8988T (cell line): Measurements from ENCODE around the gene QPCT.
"Not testable (repeated sequence)": the region's sequence is repeated elsewhere in the genome, so short reads cannot be mapped to it uniquely, and the experiment has no call there.

Source experiments
- DNase-seq: peaks from one replicate; pipeline ENCODE4 v3.0.0; 2011

QPCT gene

GRCh38 chr2:37344453-37345361, at the start of gene QPCT:
TSS of gene QPCT (plus strand) at chr2:37344630. CDS start at chr2:37344732, 102 bp downstream.
- DNase-seq, result peak; percentile 76

- not testable (repeated sequence) for DNase-seq
Measured at GRCh38 chr2:37294858-37295257, 49.6 kb upstream of the QPCT start.

- DNase-seq, result no peak
Measured at GRCh38 chr2:37295469-37296073, 48.9 kb upstream of the QPCT start.

- no peak for DNase-seq
Measured at GRCh38 chr2:37297632-37298031, 46.8 kb upstream of the QPCT start.

GRCh38 chr2:37300146-37300545, 44.3 kb upstream of the QPCT start:
- no peak for DNase-seq

- DNase-seq, result no peak
Measured at GRCh38 chr2:37300578-37300977, 43.9 kb upstream of the QPCT start.

GRCh38 chr2:37301408-37301807, 43.0 kb upstream of the QPCT start:
- no peak for DNase-seq

- no peak for DNase-seq
Measured at GRCh38 chr2:37302701-37303252, 41.7 kb upstream of the QPCT start.

- no peak for DNase-seq
Measured at GRCh38 chr2:37306024-37306423, 38.4 kb upstream of the QPCT start.

GRCh38 chr2:37307500-37307899, 36.9 kb upstream of the QPCT start:
- no peak for DNase-seq

GRCh38 chr2:37315364-37315763, 29.1 kb upstream of the QPCT start:
- no peak for DNase-seq

GRCh38 chr2:37316181-37316580, 28.2 kb upstream of the QPCT start:
- DNase-seq, result no peak

- DNase-seq, result no peak
Measured at GRCh38 chr2:37317746-37318145, 26.7 kb upstream of the QPCT start.

GRCh38 chr2:37318401-37318800, 26.0 kb upstream of the QPCT start:
- DNase-seq, result no peak

- no peak for DNase-seq
Measured at GRCh38 chr2:37319754-37320609, 24.4 kb upstream of the QPCT start.

- no peak for DNase-seq
Measured at GRCh38 chr2:37321029-37321682, 23.3 kb upstream of the QPCT start.

- no peak for DNase-seq
Measured at GRCh38 chr2:37322368-37322767, 22.1 kb upstream of the QPCT start.

- DNase-seq, result no peak
Measured at GRCh38 chr2:37323176-37323780, 21.2 kb upstream of the QPCT start.

- DNase-seq, result no peak
Measured at GRCh38 chr2:37323781-37324535, 20.5 kb upstream of the QPCT start.

- DNase-seq, result no peak
Measured at GRCh38 chr2:37324536-37324785, 20.0 kb upstream of the QPCT start.

GRCh38 chr2:37324786-37325624, 19.4 kb upstream of the QPCT start, which contains the start of gene PRKD3:
TSS of gene PRKD3 (minus strand) at chr2:37324833. CDS start at chr2:37316524, 8,309 bp downstream.
- peak; percentile 52 for DNase-seq
